Left lung (tissue), 10 donors: ENCODE results near the gene TECTA. TPM values are rescaled to one million over a fixed set of nuclear protein-coding genes. Genes with fewer than 3 reads are reported as not detected.
"Not testable (repeated sequence)": the region's sequence is repeated elsewhere in the genome, so short reads cannot be mapped to it uniquely, and the experiment has no call there.

Experiments
- ATAC-seq: fragments of 200-7000 bp; cut with Tn5 transposase; one replicate; pipeline ENCODE4 v1.9.1; 2020; ENCODE audit warnings: moderate library complexity
- DNase-seq, 4 donors: peaks; one replicate each; pipeline ENCODE4 v3.0.0-alpha.2; 2013 to 2020
- H3K27ac ChIP-seq, 2 donors: fragments of 200-600 bp; sonication (generic) in 1 of 2; one replicate each; pipeline versions ENCODE4 v1.5.0 to v1.8.0; 2020 to 2021
- H3K27me3 ChIP-seq, 2 donors: fragments of 200-600 bp; sonication (generic) in 1 of 2; one replicate each; pipeline versions ENCODE4 v1.5.0 to v1.8.0; 2020 to 2021
- H3K36me3 ChIP-seq, 2 donors: fragments of 200-600 bp; sonication (generic) in 1 of 2; one replicate each; pipeline versions ENCODE4 v1.5.0 to v1.8.0; 2020 to 2021
- H3K4me1 ChIP-seq, 2 donors: fragments of 200-600 bp; one replicate each; pipeline ENCODE4 v1.8.0; 2021
- H3K4me3 ChIP-seq, 2 donors: fragments of 200-600 bp; sonication (generic) in 1 of 2; one replicate each; pipeline versions ENCODE4 v1.5.0 to v1.8.0; 2020 to 2021; ENCODE audit warnings: mild to moderate bottlenecking in 1 of 2
- H3K9me3 ChIP-seq, 2 donors: fragments of 200-600 bp; sonication (generic) in 1 of 2; one replicate each; pipeline versions ENCODE4 v1.5.0 to v1.8.0; 2020 to 2021
- CTCF ChIP-seq, 2 donors: fragments of 200-600 bp; sonication (generic) in 1 of 2; IDR thresholded peaks; one replicate each; pipeline versions ENCODE4 v1.5.0 to v1.8.0; 2021; ENCODE audit warnings: antibody characterized with exemption in 2 of 2
- intact Hi-C, 2 donors: fragments of 100-400 bp; cut with DNase I; formaldehyde crosslinking; loops; one replicate each; pipeline versions ENCODE4 v1.11.2 to v1.14.2; 2022
- polyA plus RNA-seq, 6 donors: library from polyadenylated mRNA; unstranded; fragments of 120-200 nt; gene quantifications; one replicate each; pipeline ENCODE4 v1.2.1, GENCODE V29; 2013; ENCODE audit not compliant: insufficient read length in 6 of 6
- total RNA-seq, 2 donors: library from RNA; stranded (reverse); fragmentation: NEBNext Ultra II Directional; extraction: Animal tissue kit (Norgen Biotek cat#: 25700); gene quantifications; one replicate each; pipeline ENCODE4 v1.2.1, GENCODE V29; 2021
- donor health status: DM: no; HTN: yes; CAD: no.
- donor health status: DM: no; HTN: no; CAD: no.

The TECTA gene
- total and polyA plus RNA-seq, 8 donors, result 0.58 to 2.6 (median 2.3) TPM

GRCh38 chr11:121112498-121113455 lies 11.7 kb downstream of the TECTA start:
- H3K27ac ChIP-seq, result no peak overlapping the region
- peak; percentile 43 to 62 for TF ChIP-seq CTCF (IDR thresholded peaks at IDR 0.05)
- H3K36me3 ChIP-seq, result no peaks in the 10 kb centered on the region
- peaks cover 0 to 4% of the 10 kb centered on the region in 2 donors for H3K27me3 ChIP-seq
- no peak overlapping the region for H3K4me3 ChIP-seq
- peak; percentile 98 for ATAC-seq
- intact Hi-C loops, result loop anchor here in 1 of 2 donors (10.0 kb wide), 1 partner anchor 178 kb away; no protein-coding TSS in a partner anchor
- DNase-seq, result peak in 3 of 4 donors; percentile 51 to 66 (median 53)
- H3K4me1 ChIP-seq, result peaks cover 0 to 5% of the 10 kb centered on the region in 2 donors
- no peaks in the 10 kb centered on the region for H3K9me3 ChIP-seq

GRCh38 chr11:121113611-121114010 lies 12.6 kb downstream of the TECTA start:
- ATAC-seq (no peak), DNase-seq (no peak)
- peaks cover 0 to 4% of the 10 kb centered on the region in 2 donors for H3K27me3 ChIP-seq
- no peaks in the 10 kb centered on the region for H3K36me3 ChIP-seq
- no peak overlapping the region for H3K4me3 ChIP-seq
- H3K9me3 ChIP-seq, result no peaks in the 10 kb centered on the region
- H3K27ac ChIP-seq, result no peak overlapping the region
- no peak for TF ChIP-seq CTCF (IDR thresholded peaks at IDR 0.05)
- intact Hi-C loops, result loop anchor here in 1 of 2 donors (10.0 kb wide), 1 partner anchor 179 kb away; no protein-coding TSS in a partner anchor
- H3K4me1 ChIP-seq, result peaks cover 0 to 5% of the 10 kb centered on the region in 2 donors

DNA sequence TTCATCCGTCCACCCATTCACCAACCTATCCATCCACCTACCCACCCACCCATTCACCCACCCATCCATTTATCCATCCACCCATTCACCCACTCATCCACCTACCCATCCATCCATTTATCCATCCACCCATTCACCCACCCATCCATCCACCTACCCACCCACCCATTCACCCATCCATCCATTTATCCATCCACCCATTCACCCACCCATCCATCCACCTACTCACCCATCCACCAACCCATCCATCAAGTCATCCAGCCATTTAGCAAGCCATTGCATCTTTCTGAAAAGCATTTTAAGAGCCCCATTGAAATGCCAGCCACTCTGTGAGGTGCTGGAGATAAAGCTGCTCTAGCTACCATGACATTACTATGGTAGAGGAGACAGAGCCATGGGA lies 14.0 kb downstream of the TECTA start:
- not testable (repeated sequence) for H3K4me3 ChIP-seq, H3K36me3 ChIP-seq, H3K9me3 ChIP-seq, ATAC-seq, H3K4me1 ChIP-seq, DNase-seq, H3K27ac ChIP-seq, H3K27me3 ChIP-seq
- intact Hi-C loops, result loop anchor here in 1 of 2 donors (10.0 kb wide), 1 partner anchor 180 kb away; no protein-coding TSS in a partner anchor

GRCh38 chr11:121117788-121118187 lies 16.7 kb downstream of the TECTA start:
- Histone ChIP-seq H3K4me1 (peaks cover 0 to under 1% of the 10 kb centered on the region in 2 donors), H3K27me3 (no peaks in the 10 kb centered on the region), H3K27ac (no peak overlapping the region), H3K9me3 (peaks cover 0 to 11% of the 10 kb centered on the region in 2 donors), H3K36me3 (no peaks in the 10 kb centered on the region), H3K4me3 (no peak overlapping the region)
- TF ChIP-seq CTCF (IDR thresholded peaks at IDR 0.05), result no peak
- no peak for DNase-seq
- intact Hi-C loops, result loop anchor here in 1 of 2 donors (10.0 kb wide), 1 partner anchor 183 kb away; no protein-coding TSS in a partner anchor
- ATAC-seq, result no peak

DNA sequence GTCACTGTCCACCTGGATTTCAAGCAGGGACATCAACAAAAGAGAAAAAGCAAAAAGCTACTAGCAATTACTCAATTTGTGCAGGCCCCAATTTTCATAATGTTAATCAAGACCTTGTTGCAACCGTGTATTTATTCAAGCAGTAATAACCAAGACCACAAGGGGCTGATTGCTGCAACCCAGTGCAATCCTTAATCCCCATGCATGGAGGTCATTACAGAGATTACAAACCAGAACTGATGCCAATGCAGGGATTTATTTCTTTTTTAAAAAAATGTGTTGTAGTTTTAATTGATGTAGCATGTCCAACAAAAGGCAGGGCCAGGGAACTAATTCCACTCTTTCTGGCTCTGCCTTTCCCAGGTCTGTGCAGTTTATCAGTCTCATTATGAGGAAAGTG lies 18.4 kb downstream of the TECTA start:
- no peak overlapping the region for H3K27ac ChIP-seq
- peaks cover 0 to 16% of the 10 kb centered on the region in 2 donors for H3K9me3 ChIP-seq
- TF ChIP-seq CTCF (IDR thresholded peaks at IDR 0.05), result no peak
- no peak for DNase-seq
- no peak for ATAC-seq
- no peaks in the 10 kb centered on the region for H3K4me1 ChIP-seq
- intact Hi-C loops, result loop anchor here in 1 of 2 donors (10.0 kb wide), 1 partner anchor 185 kb away; no protein-coding TSS in a partner anchor
- H3K4me3 ChIP-seq, result no peak overlapping the region
- H3K27me3 ChIP-seq, result no peaks in the 10 kb centered on the region
- H3K36me3 ChIP-seq, result no peaks in the 10 kb centered on the region
